ENCODE measurements around the gene MAP1S.

GRCh38 chr19:17686592-17687024, 32.7 kb upstream of the MAP1S start:
- TF ChIP-seq SUZ12 (IDR thresholded peaks at IDR 0.05; ENCODE audit: low read depth, low read length): no peak
- TF ChIP-seq TAF1 (CRISPR knock-in tag; IDR thresholded peaks at IDR 0.05): no peak
